HepG2 (cell line): ENCODE results near the gene LRRC45. TPM values are rescaled to one million over a fixed set of nuclear protein-coding genes. Genes with fewer than 3 reads are reported as not detected.

Experiments used
- CREBL2 ChIP-seq: sonication (generic); formaldehyde crosslinking; IDR thresholded peaks from 2 replicates; pipeline ENCODE4 v1.8.1; 2023; ENCODE audit warnings: missing genetic modification reagents, mild to moderate bottlenecking, borderline replicate concordance
- DDIT3 ChIP-seq: sonication (generic); formaldehyde crosslinking; IDR thresholded peaks from 2 replicates; pipeline ENCODE4 v1.4.0; 2020; ENCODE audit warnings: mild to moderate bottlenecking, missing genetic modification reagents
- HMGXB3 ChIP-seq: sonication (generic); formaldehyde crosslinking; IDR thresholded peaks from 2 replicates; pipeline ENCODE4 v1.4.0; 2020; ENCODE audit warnings: missing genetic modification reagents, borderline replicate concordance
- HOXA5 ChIP-seq: sonication (generic); formaldehyde crosslinking; IDR thresholded peaks from 2 replicates; pipeline ENCODE4 v1.4.0; 2020; ENCODE audit warnings: missing genetic modification reagents
- MBNL3 ChIP-seq: fragments of 250-450 bp; sonication (Bioruptor Pico); conservative IDR thresholded peaks from 2 replicates; pipeline ENCODE4 v1.8.0; 2022; ENCODE audit warnings: mild to moderate bottlenecking, inconsistent platforms
- NFIB ChIP-seq: sonication (generic); formaldehyde crosslinking; IDR thresholded peaks from 2 replicates; pipeline ENCODE4 v1.9.0; 2021; ENCODE audit warnings: missing genetic modification reagents, mild to moderate bottlenecking, borderline replicate concordance
- SMAD1 ChIP-seq: sonication (generic); formaldehyde crosslinking; IDR thresholded peaks from 2 replicates; pipeline ENCODE4 v1.4.0; 2020; ENCODE audit warnings: missing genetic modification reagents, low read depth, mild to moderate bottlenecking, borderline replicate concordance
- SOX13 ChIP-seq, 3 experiments: fragments of 450-650 bp in 1 of 3; sonication (generic) in 1 of 3; formaldehyde crosslinking in 1 of 3; IDR thresholded peaks in 2 of 3; conservative IDR thresholded peaks in 1 of 3; 2 replicates each; pipeline versions ENCODE4 v1.5.0 to v1.6.1; 2016 to 2020; ENCODE audit warnings: antibody characterized with exemption in 1 of 3, mild to moderate bottlenecking in 1 of 3, missing compliant biosample characterization in 1 of 3, missing genetic modification reagents in 1 of 3, moderate library complexity in 1 of 3
- SP2 ChIP-seq: sonication (generic); formaldehyde crosslinking; IDR thresholded peaks from 2 replicates; pipeline ENCODE4 v1.5.1; 2020; ENCODE audit warnings: mild to moderate bottlenecking, missing genetic modification reagents
- SYNCRIP ChIP-seq: fragments of 200-400 bp; formaldehyde crosslinking; IDR thresholded peaks from 2 replicates; pipeline ENCODE4 v1.6.1; 2018; ENCODE audit warnings: mild to moderate bottlenecking, low read depth, low read length; ENCODE audit not compliant: insufficient read depth
- ZBED4 ChIP-seq: sonication (generic); formaldehyde crosslinking; IDR thresholded peaks from 2 replicates; pipeline ENCODE4 v1.4.0; 2020; ENCODE audit warnings: missing genetic modification reagents, borderline replicate concordance
- ZNF180 ChIP-seq: sonication (generic); formaldehyde crosslinking; IDR thresholded peaks from 2 replicates; pipeline ENCODE4 v1.4.0; 2020; ENCODE audit warnings: low read depth, missing genetic modification reagents, borderline replicate concordance
- ZNF451 ChIP-seq: sonication (generic); formaldehyde crosslinking; IDR thresholded peaks from 2 replicates; pipeline ENCODE4 v1.5.0; 2020; ENCODE audit warnings: mild to moderate bottlenecking, missing genetic modification reagents
- polyA plus RNA-seq, 8 experiments: library from polyadenylated mRNA; depleted of rRNA in 3 of 8; stranded (reverse) in 7 of 8; unstranded in 1 of 8; fragments of >200 nt; fragmentation: Illumina TruSeq in 4 of 8; extraction: Trizol in 4 of 8; gene quantifications; 2 replicates each; pipeline versions ENCODE4 v1.2.1 to v1.2.3, GENCODE V29; 2011 to 2016; ENCODE audit warnings: low read depth in 4 of 8, missing spikeins in 1 of 8, mixed read lengths in 1 of 8; ENCODE audit not compliant: insufficient read depth in 1 of 8
- total RNA-seq, 5 experiments: library from RNA; depleted of rRNA; stranded (reverse); fragments of >200 nt; fragmentation: Illumina TruSeq; extraction: Trizol; gene quantifications; 2 replicates each; pipeline ENCODE4 v1.2.3, GENCODE V29; 2016; ENCODE audit warnings: low read depth in 1 of 5
- TF ChIP-seq, protein P1 (sequence below): sonication (generic); formaldehyde crosslinking; IDR thresholded peaks from 2 replicates; pipeline ENCODE4 v1.9.0; 2021; ENCODE audit warnings: missing genetic modification reagents, borderline replicate concordance
- TF ChIP-seq, protein P2 (sequence below): IDR thresholded peaks from 2 replicates; pipeline ENCODE4 v1.6.1; 2012; ENCODE audit warnings: inconsistent platforms

The LRRC45 gene
- total and polyA plus RNA-seq, 2 of the 13 experiments (the other 11 are each of a cell fraction or from before 2014, with no cell fraction given), result 11.6 to 48.1 TPM

DNA sequence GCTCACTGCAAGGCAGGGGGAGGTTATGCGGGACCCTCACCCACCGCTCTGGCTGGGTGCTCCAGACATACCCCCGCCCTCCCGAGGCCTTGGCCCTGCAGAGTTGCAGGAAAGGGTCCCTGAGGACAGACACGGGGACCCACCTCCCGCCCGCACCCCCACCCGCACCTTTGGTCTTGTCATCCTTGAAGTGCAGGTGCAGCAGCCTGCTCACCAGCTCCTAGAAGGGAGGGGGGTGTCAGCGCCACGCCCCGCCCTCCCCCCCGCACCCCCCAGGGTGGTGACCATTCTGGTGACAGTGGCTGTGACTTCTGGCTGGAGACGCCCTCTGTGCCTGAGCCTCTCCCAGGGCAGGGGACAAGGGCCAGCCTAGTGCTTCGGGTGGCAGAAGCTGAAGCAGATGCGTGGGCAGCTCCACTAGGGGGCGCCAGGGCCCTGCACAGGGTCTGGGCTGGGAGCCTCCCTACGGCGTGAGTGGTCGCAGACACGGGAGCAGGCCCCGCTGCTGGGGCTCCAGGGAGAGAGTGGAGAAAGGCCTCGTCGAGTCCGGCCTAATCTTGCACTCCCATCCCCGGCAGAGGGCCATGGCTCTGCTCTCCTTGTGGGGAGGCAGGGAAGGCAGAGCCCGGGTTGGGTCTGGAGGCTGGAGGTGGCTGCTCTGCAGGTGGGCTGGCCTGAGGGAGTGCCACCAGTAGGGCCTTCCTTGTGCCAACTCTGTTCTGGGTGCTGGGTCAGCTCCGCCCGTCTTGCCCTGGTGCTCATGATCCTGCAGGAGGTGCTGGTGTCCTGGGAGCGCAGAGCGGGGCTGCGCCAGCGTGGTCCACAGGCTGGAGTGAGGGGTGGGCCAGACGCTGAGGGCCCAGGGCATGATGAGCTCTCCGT is 3.2 kb upstream of the LRRC45 start (continued):
- TF ChIP-seq NFIB, result no peak
- TF ChIP-seq, protein P1, sequence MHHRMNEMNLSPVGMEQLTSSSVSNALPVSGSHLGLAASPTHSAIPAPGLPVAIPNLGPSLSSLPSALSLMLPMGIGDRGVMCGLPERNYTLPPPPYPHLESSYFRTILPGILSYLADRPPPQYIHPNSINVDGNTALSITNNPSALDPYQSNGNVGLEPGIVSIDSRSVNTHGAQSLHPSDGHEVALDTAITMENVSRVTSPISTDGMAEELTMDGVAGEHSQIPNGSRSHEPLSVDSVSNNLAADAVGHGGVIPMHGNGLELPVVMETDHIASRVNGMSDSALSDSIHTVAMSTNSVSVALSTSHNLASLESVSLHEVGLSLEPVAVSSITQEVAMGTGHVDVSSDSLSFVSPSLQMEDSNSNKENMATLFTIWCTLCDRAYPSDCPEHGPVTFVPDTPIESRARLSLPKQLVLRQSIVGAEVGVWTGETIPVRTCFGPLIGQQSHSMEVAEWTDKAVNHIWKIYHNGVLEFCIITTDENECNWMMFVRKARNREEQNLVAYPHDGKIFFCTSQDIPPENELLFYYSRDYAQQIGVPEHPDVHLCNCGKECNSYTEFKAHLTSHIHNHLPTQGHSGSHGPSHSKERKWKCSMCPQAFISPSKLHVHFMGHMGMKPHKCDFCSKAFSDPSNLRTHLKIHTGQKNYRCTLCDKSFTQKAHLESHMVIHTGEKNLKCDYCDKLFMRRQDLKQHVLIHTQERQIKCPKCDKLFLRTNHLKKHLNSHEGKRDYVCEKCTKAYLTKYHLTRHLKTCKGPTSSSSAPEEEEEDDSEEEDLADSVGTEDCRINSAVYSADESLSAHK (CRISPR knock-in tag), result no peak
- no peak for TF ChIP-seq ZNF180 (CRISPR knock-in tag)
- TF ChIP-seq SYNCRIP, result no peak
- TF ChIP-seq HOXA5, result peak; percentile 60; the same call in 1 of the 2 replicates
- no peak for TF ChIP-seq SOX13 (IDR thresholded peaks at IDR 0.05)
- no peak for TF ChIP-seq SOX13 (CRISPR knock-in tag; conservative IDR thresholded peaks at IDR 0.05 in 1 of 2, IDR thresholded peaks at IDR 0.05 in 1 of 2)
- peak; percentile 74; the same call in 1 of the 2 replicates for TF ChIP-seq ZBED4 (CRISPR knock-in tag)
- no peak for TF ChIP-seq DDIT3
- TF ChIP-seq, protein P2, sequence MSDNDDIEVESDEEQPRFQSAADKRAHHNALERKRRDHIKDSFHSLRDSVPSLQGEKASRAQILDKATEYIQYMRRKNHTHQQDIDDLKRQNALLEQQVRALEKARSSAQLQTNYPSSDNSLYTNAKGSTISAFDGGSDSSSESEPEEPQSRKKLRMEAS, result peak; percentile 61; the same call in 1 of the 2 replicates
- TF ChIP-seq CREBL2 (CRISPR knock-in tag), result no peak
- 0 out of 2 replicates have a peak, but pooled peaks have one; percentile 9 for TF ChIP-seq SMAD1 (CRISPR knock-in tag)
- peak; percentile 71; the same call in 1 of the 2 replicates for TF ChIP-seq ZNF451 (CRISPR knock-in tag)
- TF ChIP-seq MBNL3 (CRISPR knock-in tag), result no peak
- no peak for TF ChIP-seq HMGXB3 (CRISPR knock-in tag)
- TF ChIP-seq SP2 (CRISPR knock-in tag), result no peak; the same call in 1 of the 2 replicates
